Measurements from ENCODE around the gene REPS2.

REPS2 gene

GRCh38 chrX:17020356-17020755 lies 73.9 kb downstream of the REPS2 start:
- Histone ChIP-seq H3K9ac (ENCODE audit: low read depth in 1 of 2, low read length in 2 of 2) (no peak overlapping the region), H3K9me3 (ENCODE audit: control insufficient read depth in 2 of 2, low read length in 2 of 2) (no peaks in the 10 kb centered on the region), H3K36me3 (ENCODE audit: control insufficient read depth in 2 of 2, insufficient read depth in 2 of 2, low read length in 2 of 2) (no peaks in the 10 kb centered on the region), H3K27ac (ENCODE audit: low read depth in 2 of 2, low read length in 2 of 2) (no peak overlapping the region), H3K27me3 (ENCODE audit: control insufficient read depth in 2 of 2, insufficient read depth in 2 of 2, low read length in 2 of 2) (peaks cover 3 to 5% of the 10 kb centered on the region in 2 donors), H3K4me1 (ENCODE audit: control insufficient read depth in 2 of 2, insufficient read depth in 2 of 2, low read length in 2 of 2) (peaks cover 0 to 7% of the 10 kb centered on the region in 2 donors), H3K4me3 (ENCODE audit: low read length in 2 of 2) (no peak overlapping the region)

GRCh38 chrX:17020851-17021821 lies 74.7 kb downstream of the REPS2 start:
- H3K27me3 ChIP-seq (ENCODE audit: control insufficient read depth in 2 of 2, insufficient read depth in 2 of 2, low read length in 2 of 2): peaks cover 3 to 5% of the 10 kb centered on the region in 2 donors
- no peaks in the 10 kb centered on the region for H3K36me3 ChIP-seq (ENCODE audit: control insufficient read depth in 2 of 2, insufficient read depth in 2 of 2, low read length in 2 of 2)
- no peak overlapping the region for H3K9ac ChIP-seq (ENCODE audit: low read depth in 1 of 2, low read length in 2 of 2)
- no peak overlapping the region for H3K4me3 ChIP-seq (ENCODE audit: low read length in 2 of 2)
- no peaks in the 10 kb centered on the region for H3K9me3 ChIP-seq (ENCODE audit: control insufficient read depth in 2 of 2, low read length in 2 of 2)
- H3K27ac ChIP-seq (ENCODE audit: low read depth in 2 of 2, low read length in 2 of 2): no peak overlapping the region
- H3K4me1 ChIP-seq (ENCODE audit: control insufficient read depth in 2 of 2, insufficient read depth in 2 of 2, low read length in 2 of 2): peaks cover 0 to 7% of the 10 kb centered on the region in 2 donors

GRCh38 chrX:17021851-17022604 lies 75.6 kb downstream of the REPS2 start:
- no peak overlapping the region for H3K4me3 ChIP-seq (ENCODE audit: low read length in 2 of 2)
- peaks cover 3 to 5% of the 10 kb centered on the region in 2 donors for H3K27me3 ChIP-seq (ENCODE audit: control insufficient read depth in 2 of 2, insufficient read depth in 2 of 2, low read length in 2 of 2)
- no peak overlapping the region for H3K27ac ChIP-seq (ENCODE audit: low read depth in 2 of 2, low read length in 2 of 2)
- H3K9me3 ChIP-seq (ENCODE audit: control insufficient read depth in 2 of 2, low read length in 2 of 2): no peaks in the 10 kb centered on the region
- H3K9ac ChIP-seq (ENCODE audit: low read depth in 1 of 2, low read length in 2 of 2): no peak overlapping the region
- H3K36me3 ChIP-seq (ENCODE audit: control insufficient read depth in 2 of 2, insufficient read depth in 2 of 2, low read length in 2 of 2): no peaks in the 10 kb centered on the region
- H3K4me1 ChIP-seq (ENCODE audit: control insufficient read depth in 2 of 2, insufficient read depth in 2 of 2, low read length in 2 of 2): peaks cover 0 to 7% of the 10 kb centered on the region in 2 donors

- Histone ChIP-seq H3K4me3 (ENCODE audit: low read length in 2 of 2) (no peak overlapping the region), H3K36me3 (ENCODE audit: control insufficient read depth in 2 of 2, insufficient read depth in 2 of 2, low read length in 2 of 2) (no peaks in the 10 kb centered on the region), H3K9ac (ENCODE audit: low read depth in 1 of 2, low read length in 2 of 2) (no peak overlapping the region), H3K9me3 (ENCODE audit: control insufficient read depth in 2 of 2, low read length in 2 of 2) (no peaks in the 10 kb centered on the region), H3K27me3 (ENCODE audit: control insufficient read depth in 2 of 2, insufficient read depth in 2 of 2, low read length in 2 of 2) (peaks cover 3 to 9% of the 10 kb centered on the region in 2 donors), H3K27ac (ENCODE audit: low read depth in 2 of 2, low read length in 2 of 2) (peak overlapping the region; percentile 6 to 39), H3K4me1 (ENCODE audit: control insufficient read depth in 2 of 2, insufficient read depth in 2 of 2, low read length in 2 of 2) (peaks cover 0 to 7% of the 10 kb centered on the region in 2 donors)
These were observed 77.2 kb downstream of the REPS2 start for GRCh38 chrX:17023661-17024060.

GRCh38 chrX:17024886-17025285 lies 78.4 kb downstream of the REPS2 start:
- H3K4me3 ChIP-seq (ENCODE audit: low read length in 2 of 2): no peak overlapping the region

GRCh38 chrX:17025621-17026302 lies 79.3 kb downstream of the REPS2 start:
- Histone ChIP-seq H3K4me1 (ENCODE audit: control insufficient read depth in 2 of 2, insufficient read depth in 2 of 2, low read length in 2 of 2) (peaks cover 0 to 8% of the 10 kb centered on the region in 2 donors), H3K36me3 (ENCODE audit: control insufficient read depth in 2 of 2, insufficient read depth in 2 of 2, low read length in 2 of 2) (no peaks in the 10 kb centered on the region), H3K9me3 (ENCODE audit: control insufficient read depth in 2 of 2, low read length in 2 of 2) (no peaks in the 10 kb centered on the region), H3K4me3 (ENCODE audit: low read length in 2 of 2) (no peak overlapping the region), H3K27me3 (ENCODE audit: control insufficient read depth in 2 of 2, insufficient read depth in 2 of 2, low read length in 2 of 2) (peaks cover 3 to 13% of the 10 kb centered on the region in 2 donors), H3K27ac (ENCODE audit: low read depth in 2 of 2, low read length in 2 of 2) (no peak overlapping the region), H3K9ac (ENCODE audit: low read depth in 1 of 2, low read length in 2 of 2) (no peak overlapping the region)

More at GRCh38 chrX:17024886-17025285, 78.4 kb downstream of the REPS2 start:
- no peaks in the 10 kb centered on the region for H3K36me3 ChIP-seq (ENCODE audit: control insufficient read depth in 2 of 2, insufficient read depth in 2 of 2, low read length in 2 of 2)
- H3K27ac ChIP-seq (ENCODE audit: low read depth in 2 of 2, low read length in 2 of 2): peak overlapping the region; percentile 50 to 55
- peaks cover 3 to 13% of the 10 kb centered on the region in 2 donors for H3K27me3 ChIP-seq (ENCODE audit: control insufficient read depth in 2 of 2, insufficient read depth in 2 of 2, low read length in 2 of 2)
- H3K9me3 ChIP-seq (ENCODE audit: control insufficient read depth in 2 of 2, low read length in 2 of 2): no peaks in the 10 kb centered on the region
- H3K4me1 ChIP-seq (ENCODE audit: control insufficient read depth in 2 of 2, insufficient read depth in 2 of 2, low read length in 2 of 2): peaks cover 0 to 7% of the 10 kb centered on the region in 2 donors
- peak overlapping the region in 1 of 2 donors; percentile 20 for H3K9ac ChIP-seq (ENCODE audit: low read depth in 1 of 2, low read length in 2 of 2)

GRCh38 chrX:17027931-17028330 lies 81.5 kb downstream of the REPS2 start:
- Histone ChIP-seq H3K4me1 (ENCODE audit: control insufficient read depth in 2 of 2, insufficient read depth in 2 of 2, low read length in 2 of 2) (peaks cover 0 to 8% of the 10 kb centered on the region in 2 donors), H3K4me3 (ENCODE audit: low read length in 2 of 2) (no peak overlapping the region), H3K36me3 (ENCODE audit: control insufficient read depth in 2 of 2, insufficient read depth in 2 of 2, low read length in 2 of 2) (no peaks in the 10 kb centered on the region), H3K9ac (ENCODE audit: low read depth in 1 of 2, low read length in 2 of 2) (no peak overlapping the region), H3K27ac (ENCODE audit: low read depth in 2 of 2, low read length in 2 of 2) (no peak overlapping the region), H3K27me3 (ENCODE audit: control insufficient read depth in 2 of 2, insufficient read depth in 2 of 2, low read length in 2 of 2) (peaks cover 0 to 8% of the 10 kb centered on the region in 2 donors), H3K9me3 (ENCODE audit: control insufficient read depth in 2 of 2, low read length in 2 of 2) (no peaks in the 10 kb centered on the region)

GRCh38 chrX:17028356-17028755 lies 81.9 kb downstream of the REPS2 start:
- Histone ChIP-seq H3K9ac (ENCODE audit: low read depth in 1 of 2, low read length in 2 of 2) (no peak overlapping the region), H3K27ac (ENCODE audit: low read depth in 2 of 2, low read length in 2 of 2) (no peak overlapping the region), H3K4me1 (ENCODE audit: control insufficient read depth in 2 of 2, insufficient read depth in 2 of 2, low read length in 2 of 2) (peaks cover 0 to 8% of the 10 kb centered on the region in 2 donors), H3K4me3 (ENCODE audit: low read length in 2 of 2) (no peak overlapping the region), H3K36me3 (ENCODE audit: control insufficient read depth in 2 of 2, insufficient read depth in 2 of 2, low read length in 2 of 2) (no peaks in the 10 kb centered on the region), H3K9me3 (ENCODE audit: control insufficient read depth in 2 of 2, low read length in 2 of 2) (no peaks in the 10 kb centered on the region), H3K27me3 (ENCODE audit: control insufficient read depth in 2 of 2, insufficient read depth in 2 of 2, low read length in 2 of 2) (peaks cover 0 to 8% of the 10 kb centered on the region in 2 donors)

- H3K36me3 ChIP-seq (ENCODE audit: control insufficient read depth in 2 of 2, insufficient read depth in 2 of 2, low read length in 2 of 2): no peaks in the 10 kb centered on the region
- no peak overlapping the region for H3K27ac ChIP-seq (ENCODE audit: low read depth in 2 of 2, low read length in 2 of 2)
- no peaks in the 10 kb centered on the region for H3K9me3 ChIP-seq (ENCODE audit: control insufficient read depth in 2 of 2, low read length in 2 of 2)
- H3K9ac ChIP-seq (ENCODE audit: low read depth in 1 of 2, low read length in 2 of 2): no peak overlapping the region
- H3K4me3 ChIP-seq (ENCODE audit: low read length in 2 of 2): no peak overlapping the region
- H3K27me3 ChIP-seq (ENCODE audit: control insufficient read depth in 2 of 2, insufficient read depth in 2 of 2, low read length in 2 of 2): peaks cover 0 to 8% of the 10 kb centered on the region in 2 donors
- H3K4me1 ChIP-seq (ENCODE audit: control insufficient read depth in 2 of 2, insufficient read depth in 2 of 2, low read length in 2 of 2): peaks cover 0 to 2% of the 10 kb centered on the region in 2 donors
These were observed 83.6 kb downstream of the REPS2 start for GRCh38 chrX:17030092-17030491.

Data from mucosa of rectum (tissue), 2 donors.